ENCODE measurements around the gene CEACAM19. TPM values are rescaled to one million over a fixed set of nuclear protein-coding genes. Genes with fewer than 3 reads are reported as not detected.

CEACAM19 gene
- total and polyA plus RNA-seq, 11 donors: 1.9 to 12.8 (median 5.1) TPM

DNA sequence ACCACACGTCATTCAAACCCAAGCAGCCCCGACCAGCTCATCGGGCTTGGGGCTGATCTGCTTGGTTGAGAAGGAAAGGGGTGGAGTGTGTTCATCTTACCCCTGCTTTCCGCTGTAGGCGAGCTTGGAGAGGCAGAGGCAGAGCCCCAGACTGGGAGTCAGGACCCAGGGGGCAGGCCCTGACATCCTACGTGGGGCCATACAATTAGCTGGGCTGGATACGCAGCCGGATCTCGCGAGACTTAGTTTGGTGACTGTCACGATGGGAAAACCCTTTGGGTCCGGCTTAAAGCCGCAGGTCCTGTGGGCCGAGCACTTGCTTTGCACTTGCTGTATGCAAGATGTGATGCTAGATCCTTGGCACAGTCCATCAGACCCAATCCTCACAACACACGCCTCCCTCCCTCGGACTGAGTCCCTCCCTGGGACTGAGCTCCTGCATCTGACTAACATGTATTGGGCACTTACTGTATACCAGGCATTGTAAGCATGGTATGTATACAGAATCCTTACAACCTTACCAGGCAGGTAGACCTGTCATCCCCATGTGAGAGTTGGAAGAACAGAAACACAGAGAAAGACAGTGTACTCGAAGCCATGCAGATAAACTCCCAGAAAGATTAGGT is 31.4 kb downstream of the CEACAM19 start:
- DNase-seq (no peak), ATAC-seq (no peak)
- Histone ChIP-seq H3K36me3 (no peaks in the 10 kb centered on the region), H3K27me3 (no peaks in the 10 kb centered on the region), H3K4me3 (no peak overlapping the region), H3K9me3 (no peaks in the 10 kb centered on the region), H3K4me1 (no peaks in the 10 kb centered on the region), H3K27ac (no peak overlapping the region)
- TF ChIP-seq, protein P1, sequence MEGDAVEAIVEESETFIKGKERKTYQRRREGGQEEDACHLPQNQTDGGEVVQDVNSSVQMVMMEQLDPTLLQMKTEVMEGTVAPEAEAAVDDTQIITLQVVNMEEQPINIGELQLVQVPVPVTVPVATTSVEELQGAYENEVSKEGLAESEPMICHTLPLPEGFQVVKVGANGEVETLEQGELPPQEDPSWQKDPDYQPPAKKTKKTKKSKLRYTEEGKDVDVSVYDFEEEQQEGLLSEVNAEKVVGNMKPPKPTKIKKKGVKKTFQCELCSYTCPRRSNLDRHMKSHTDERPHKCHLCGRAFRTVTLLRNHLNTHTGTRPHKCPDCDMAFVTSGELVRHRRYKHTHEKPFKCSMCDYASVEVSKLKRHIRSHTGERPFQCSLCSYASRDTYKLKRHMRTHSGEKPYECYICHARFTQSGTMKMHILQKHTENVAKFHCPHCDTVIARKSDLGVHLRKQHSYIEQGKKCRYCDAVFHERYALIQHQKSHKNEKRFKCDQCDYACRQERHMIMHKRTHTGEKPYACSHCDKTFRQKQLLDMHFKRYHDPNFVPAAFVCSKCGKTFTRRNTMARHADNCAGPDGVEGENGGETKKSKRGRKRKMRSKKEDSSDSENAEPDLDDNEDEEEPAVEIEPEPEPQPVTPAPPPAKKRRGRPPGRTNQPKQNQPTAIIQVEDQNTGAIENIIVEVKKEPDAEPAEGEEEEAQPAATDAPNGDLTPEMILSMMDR (IDR thresholded peaks at IDR 0.05): no peak
- TF ChIP-seq POLR2A (IDR thresholded peaks at IDR 0.05): no peak
- intact Hi-C loops (cut with DNase I): no loop called here
- WGBS, 4 donors: 82 to 88% (median 87%) methylated on average over 17 of the region's 17 CpGs

DNA sequence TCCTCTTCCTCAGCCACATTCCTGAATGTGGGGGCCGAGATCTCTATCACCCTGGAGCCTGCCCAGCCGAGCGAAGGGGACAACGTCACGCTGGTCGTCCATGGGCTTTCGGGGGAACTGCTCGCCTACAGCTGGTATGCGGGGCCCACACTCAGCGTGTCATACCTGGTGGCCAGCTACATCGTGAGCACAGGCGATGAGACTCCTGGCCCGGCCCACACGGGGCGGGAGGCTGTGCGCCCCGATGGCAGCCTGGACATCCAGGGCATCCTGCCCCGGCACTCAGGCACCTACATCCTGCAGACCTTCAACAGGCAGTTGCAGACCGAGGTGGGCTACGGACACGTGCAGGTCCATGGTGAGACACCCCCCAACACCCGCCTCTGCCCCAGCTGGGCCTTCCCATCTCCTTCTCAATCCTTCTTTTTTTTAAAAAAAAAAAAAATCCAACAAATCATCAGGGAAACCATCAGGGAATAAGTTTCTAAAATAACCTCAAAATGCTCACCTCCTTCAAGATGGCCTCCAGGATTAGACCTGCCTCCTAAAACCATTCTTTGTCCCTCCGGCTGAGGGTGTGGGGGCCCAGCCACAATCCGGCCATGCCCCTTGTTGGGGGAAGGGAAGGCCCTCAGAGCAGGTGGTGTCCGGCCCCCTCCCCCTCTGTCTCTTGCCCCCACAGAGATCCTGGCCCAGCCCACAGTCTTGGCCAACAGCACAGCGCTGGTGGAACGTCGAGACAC is 32.2 kb downstream of the CEACAM19 start:
- no peak for ATAC-seq
- 89 to 91% (median 90%) methylated on average over 24 to 28 of the region's 28 CpGs for WGBS, 4 donors
- Histone ChIP-seq H3K36me3 (no peaks in the 10 kb centered on the region), H3K4me3 (no peak overlapping the region), H3K4me1 (no peaks in the 10 kb centered on the region), H3K27ac (no peak overlapping the region), H3K27me3 (no peaks in the 10 kb centered on the region), H3K9me3 (no peaks in the 10 kb centered on the region)
- no peak for TF ChIP-seq POLR2A (IDR thresholded peaks at IDR 0.05)
- TF ChIP-seq, protein P1 (IDR thresholded peaks at IDR 0.05): no peak
- intact Hi-C loops (cut with DNase I): no loop called here
- no peak for DNase-seq

DNA sequence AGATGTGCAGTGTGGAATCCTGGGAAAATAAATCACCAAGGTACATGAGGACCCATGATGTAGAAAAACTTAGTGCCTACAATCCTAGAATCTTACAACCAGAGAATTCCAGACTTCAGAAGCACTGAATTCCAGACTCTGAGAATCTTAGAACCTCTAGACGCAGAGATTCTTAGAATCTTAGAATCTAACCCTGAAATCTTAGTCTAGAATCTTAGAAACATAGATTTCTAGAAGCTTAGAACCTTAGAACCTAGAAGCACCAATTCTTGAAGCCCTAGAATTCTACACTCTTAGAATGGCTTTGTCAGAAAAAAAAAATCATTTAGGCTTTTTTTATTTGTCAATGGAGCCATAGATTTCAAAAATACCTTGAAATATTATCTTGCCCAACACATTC is 33.7 kb downstream of the CEACAM19 start:
- Histone ChIP-seq H3K27me3 (no peaks in the 10 kb centered on the region), H3K36me3 (no peaks in the 10 kb centered on the region), H3K27ac (no peak overlapping the region), H3K9me3 (no peaks in the 10 kb centered on the region), H3K4me3 (no peak overlapping the region), H3K4me1 (no peaks in the 10 kb centered on the region)
- no peak for DNase-seq
- intact Hi-C loops (cut with DNase I): no loop called here
- TF ChIP-seq POLR2A (IDR thresholded peaks at IDR 0.05): no peak
- TF ChIP-seq, protein P1 (IDR thresholded peaks at IDR 0.05): no peak
- WGBS, 4 donors: 90 to 95% (median 93%) methylated on average over 1 of the region's 1 CpG
- no peak for ATAC-seq

DNA sequence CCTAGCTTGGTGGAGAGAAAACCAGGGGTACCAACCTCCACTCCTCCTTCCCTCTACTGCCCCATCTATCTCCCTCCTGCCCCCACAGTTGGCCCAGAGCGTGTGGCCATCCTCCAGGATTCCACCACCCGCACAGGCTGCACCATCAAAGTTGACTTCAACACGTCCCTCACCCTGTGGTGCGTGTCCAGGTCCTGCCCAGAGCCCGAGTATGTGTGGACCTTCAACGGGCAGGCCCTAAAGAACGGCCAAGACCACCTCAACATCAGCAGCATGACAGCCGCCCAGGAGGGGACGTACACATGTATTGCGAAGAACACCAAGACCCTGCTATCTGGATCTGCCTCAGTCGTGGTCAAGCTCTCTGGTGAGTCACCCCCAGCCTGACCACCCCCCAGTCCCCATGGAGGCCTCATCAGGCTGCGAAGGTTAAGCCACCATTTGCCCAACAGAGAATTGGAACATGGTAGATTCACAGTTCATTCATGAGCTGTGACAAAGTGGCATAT is 34.3 kb downstream of the CEACAM19 start:
- H3K9me3 ChIP-seq: no peaks in the 10 kb centered on the region
- H3K4me3 ChIP-seq: no peak overlapping the region
- H3K27ac ChIP-seq: no peak overlapping the region
- TF ChIP-seq, protein P1 (IDR thresholded peaks at IDR 0.05): no peak
- TF ChIP-seq POLR2A (IDR thresholded peaks at IDR 0.05): no peak
- peaks cover 0 to 1% (median 0%) of the 10 kb centered on the region in 12 donors for H3K4me1 ChIP-seq
- intact Hi-C loops (cut with DNase I): no loop called here
- H3K36me3 ChIP-seq: no peaks in the 10 kb centered on the region
- DNase-seq (no peak), ATAC-seq (no peak)
- WGBS, 4 donors: 94 to 96% (median 95%) methylated on average over 8 to 12 of the region's 12 CpGs
- no peaks in the 10 kb centered on the region for H3K27me3 ChIP-seq

Data from heart left ventricle (tissue), 16 donors.